Glutamatergic neuron (in vitro differentiated cells): ENCODE results near the gene OR2Z1. TPM values are rescaled to one million over a fixed set of nuclear protein-coding genes. Genes with fewer than 3 reads are reported as not detected.
"Not testable (repeated sequence)": the region's sequence is repeated elsewhere in the genome, so short reads cannot be mapped to it uniquely, and the experiment has no call there.

Experiments used
- DNase-seq: peaks from one replicate; pipeline ENCODE4 v3.0.0; 2022
- H3K27ac Mint-ChIP-seq: one replicate; pipeline ENCODE4 v1.8.0; 2020; ENCODE audit warnings: mild to moderate bottlenecking, mixed read lengths, inconsistent platforms; ENCODE audit not compliant: unreplicated experiment
- H3K27me3 Mint-ChIP-seq: one replicate; pipeline ENCODE4 v1.8.0; 2020; ENCODE audit warnings: mild to moderate bottlenecking, moderate library complexity, mixed read lengths, inconsistent platforms; ENCODE audit not compliant: unreplicated experiment
- H3K36me3 Mint-ChIP-seq: one replicate; pipeline ENCODE4 v1.8.0; 2020; ENCODE audit warnings: mild to moderate bottlenecking, mixed read lengths, inconsistent platforms; ENCODE audit not compliant: unreplicated experiment
- H3K4me1 Mint-ChIP-seq: one replicate; pipeline ENCODE4 v1.8.0; 2020; ENCODE audit warnings: mild to moderate bottlenecking, low read depth, mixed read lengths, inconsistent platforms; ENCODE audit not compliant: unreplicated experiment
- H3K4me3 Mint-ChIP-seq: one replicate; pipeline ENCODE4 v1.8.0; 2020; ENCODE audit warnings: mild to moderate bottlenecking, mixed read lengths, inconsistent platforms; ENCODE audit not compliant: unreplicated experiment
- H3K9me3 Mint-ChIP-seq: one replicate; pipeline ENCODE4 v1.8.0; 2020; ENCODE audit warnings: mild to moderate bottlenecking, moderate library complexity, mixed read lengths, inconsistent platforms; ENCODE audit not compliant: unreplicated experiment
- CTCF ChIP-seq: fragments of 200-600 bp; sonication (generic); IDR thresholded peaks from one replicate; pipeline ENCODE4 v1.5.0; 2021; ENCODE audit not compliant: partially characterized antibody, unreplicated experiment
- total RNA-seq: library from RNA; stranded (reverse); fragmentation: NEBNext Ultra II Directional; extraction: Animal tissue kit (Norgen Biotek cat#: 25700); gene quantifications from one replicate; pipeline ENCODE4 v1.2.1, GENCODE V29; 2021; ENCODE audit not compliant: unreplicated experiment

Gene OR2Z1
- total RNA-seq, 1 donor from 2014 or later = not detected

- peaks cover 8% of the 10 kb centered on the region for H3K36me3 Mint-ChIP-seq
These were observed 598 bp downstream of the OR2Z1 start for GRCh38 chr19:8722032-8722431.

GRCh38 chr19:8724276-8724675 is 2.8 kb downstream of the OR2Z1 start:
- Mint-ChIP-seq H3K4me3 (no peak overlapping the region), H3K9me3 (peaks cover 20% of the 10 kb centered on the region), H3K36me3 (peaks cover 8% of the 10 kb centered on the region)

More at GRCh38 chr19:8722032-8722431, 598 bp downstream of the OR2Z1 start:
- TF ChIP-seq CTCF = no peak
- Mint-ChIP-seq H3K27me3 (no peaks in the 10 kb centered on the region), H3K9me3 (peaks cover 15% of the 10 kb centered on the region), H3K4me1 (no peaks in the 10 kb centered on the region), H3K27ac (no peak overlapping the region), H3K4me3 (no peak overlapping the region)
- no peak for DNase-seq

DNA sequence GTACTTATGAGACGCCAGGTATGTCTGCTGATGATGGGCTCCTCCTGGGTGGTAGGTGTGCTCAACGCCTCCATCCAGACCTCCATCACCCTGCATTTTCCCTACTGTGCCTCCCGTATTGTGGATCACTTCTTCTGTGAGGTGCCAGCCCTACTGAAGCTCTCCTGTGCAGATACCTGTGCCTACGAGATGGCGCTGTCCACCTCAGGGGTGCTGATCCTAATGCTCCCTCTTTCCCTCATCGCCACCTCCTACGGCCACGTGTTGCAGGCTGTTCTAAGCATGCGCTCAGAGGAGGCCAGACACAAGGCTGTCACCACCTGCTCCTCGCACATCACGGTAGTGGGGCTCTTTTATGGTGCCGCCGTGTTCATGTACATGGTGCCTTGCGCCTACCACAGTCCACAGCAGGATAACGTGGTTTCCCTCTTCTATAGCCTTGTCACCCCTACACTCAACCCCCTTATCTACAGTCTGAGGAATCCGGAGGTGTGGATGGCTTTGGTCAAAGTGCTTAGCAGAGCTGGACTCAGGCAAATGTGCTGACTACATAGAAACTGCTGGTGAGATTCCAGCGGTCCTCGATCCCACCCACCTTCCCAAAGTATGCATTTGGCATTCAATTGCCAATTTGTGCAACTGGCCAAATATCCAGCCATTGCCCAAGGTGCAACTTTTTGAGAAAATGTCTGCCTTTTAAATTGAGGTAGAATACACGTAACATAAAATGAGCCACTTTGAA is 10.2 kb downstream of the OR2Z1 start:
- TF ChIP-seq CTCF = no peak
- peaks cover 26% of the 10 kb centered on the region for H3K9me3 Mint-ChIP-seq
- H3K27me3 Mint-ChIP-seq = peaks cover 2% of the 10 kb centered on the region
- DNase-seq = no peak
- no peak overlapping the region for H3K27ac Mint-ChIP-seq
- no peaks in the 10 kb centered on the region for H3K4me1 Mint-ChIP-seq
- H3K36me3 Mint-ChIP-seq = no peaks in the 10 kb centered on the region
- no peak overlapping the region for H3K4me3 Mint-ChIP-seq

More at GRCh38 chr19:8724276-8724675, 2.8 kb downstream of the OR2Z1 start:
- DNase-seq = no peak
- Mint-ChIP-seq H3K4me1 (no peaks in the 10 kb centered on the region), H3K27me3 (no peaks in the 10 kb centered on the region), H3K27ac (no peak overlapping the region)
- TF ChIP-seq CTCF = no peak

DNA sequence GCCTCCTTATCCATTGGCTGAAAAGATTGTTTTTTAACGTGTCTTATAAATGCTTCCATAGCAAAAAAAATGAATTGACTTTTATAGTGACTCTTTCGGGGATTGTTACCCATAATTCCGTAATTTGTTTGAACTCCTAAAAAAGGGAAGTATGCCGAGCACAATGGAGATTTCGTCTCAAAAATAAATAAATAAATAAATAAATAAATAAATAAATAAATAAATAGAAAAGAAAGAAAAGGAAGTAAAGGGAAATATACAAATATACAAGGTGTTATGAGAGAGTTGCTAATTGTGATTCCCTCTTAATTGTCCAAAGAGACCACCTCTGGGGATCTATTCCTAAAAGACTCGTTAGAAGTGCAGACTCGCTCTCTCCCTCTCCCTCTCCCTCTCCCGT is 16.9 kb downstream of the OR2Z1 start:
- Mint-ChIP-seq H3K4me3 (no peak overlapping the region), H3K36me3 (no peaks in the 10 kb centered on the region), H3K27me3 (no peaks in the 10 kb centered on the region), H3K4me1 (no peaks in the 10 kb centered on the region), H3K27ac (no peak overlapping the region), H3K9me3 (peaks cover 9% of the 10 kb centered on the region)
- TF ChIP-seq CTCF = no peak
- no peak for DNase-seq

- H3K4me3 Mint-ChIP-seq, H3K27ac Mint-ChIP-seq, H3K27me3 Mint-ChIP-seq, H3K4me1 Mint-ChIP-seq, H3K9me3 Mint-ChIP-seq, H3K36me3 Mint-ChIP-seq: not testable (repeated sequence)
- peak; percentile 14 for DNase-seq
These were observed 18.0 kb downstream of the OR2Z1 start for GRCh38 chr19:8739291-8740065.

DNA sequence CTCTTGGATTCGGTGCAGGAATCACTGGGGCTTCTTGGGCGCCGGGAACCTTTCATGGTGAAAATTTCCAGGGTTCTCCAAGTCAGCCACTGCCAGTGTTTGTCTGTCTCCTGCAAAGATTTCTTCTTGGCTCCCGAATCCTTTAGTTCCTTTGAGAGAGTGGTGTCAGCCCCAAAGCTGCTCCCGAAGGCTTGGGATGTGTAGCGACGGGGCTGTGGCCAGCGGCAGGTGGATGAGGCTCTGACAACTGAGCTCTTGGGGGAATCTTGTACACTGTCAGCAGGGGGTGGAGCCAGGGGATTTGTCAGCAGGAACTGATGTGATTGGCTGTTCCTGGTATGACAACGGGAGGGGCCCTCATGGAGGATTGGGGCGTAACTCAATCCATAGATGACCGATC is 45.8 kb downstream of the OR2Z1 start:
- DNase-seq = peak; percentile 13
- not testable (repeated sequence) for H3K27ac Mint-ChIP-seq, H3K27me3 Mint-ChIP-seq, H3K9me3 Mint-ChIP-seq, H3K4me1 Mint-ChIP-seq, H3K36me3 Mint-ChIP-seq, H3K4me3 Mint-ChIP-seq

DNA sequence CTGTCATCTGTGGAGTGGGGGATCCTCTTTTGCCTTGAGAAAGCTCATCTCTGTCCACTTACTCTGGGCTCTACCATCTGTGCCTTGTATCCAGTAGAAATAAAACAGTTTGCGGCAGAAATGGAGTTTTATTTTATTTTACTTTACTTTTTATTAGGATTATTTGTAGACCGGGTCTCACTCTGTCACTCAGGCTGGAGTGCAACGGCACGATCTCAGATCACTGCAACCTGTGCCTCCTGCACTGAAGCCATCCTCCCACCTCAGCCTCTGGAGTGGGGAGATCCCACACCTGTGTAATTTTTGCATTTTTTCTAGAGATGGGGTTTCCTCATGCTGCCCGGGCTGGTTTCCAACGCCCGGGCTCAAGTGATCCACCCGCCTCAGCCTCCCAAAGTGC is 47.8 kb downstream of the OR2Z1 start:
- H3K4me3 Mint-ChIP-seq, H3K27ac Mint-ChIP-seq, DNase-seq, H3K36me3 Mint-ChIP-seq, H3K4me1 Mint-ChIP-seq, H3K27me3 Mint-ChIP-seq, H3K9me3 Mint-ChIP-seq: not testable (repeated sequence)

GRCh38 chr19:8773587-8773986 is 52.2 kb downstream of the OR2Z1 start:
- not testable (repeated sequence) for H3K36me3 Mint-ChIP-seq, H3K27ac Mint-ChIP-seq, H3K9me3 Mint-ChIP-seq, H3K4me1 Mint-ChIP-seq, H3K4me3 Mint-ChIP-seq, H3K27me3 Mint-ChIP-seq, DNase-seq
